GM18868 (cell line): Measurements from ENCODE around the gene SOCS6.
"Not testable (repeated sequence)": the region's sequence is repeated elsewhere in the genome, so short reads cannot be mapped to it uniquely, and the experiment has no call there.

Source experiments
- ATAC-seq: cut with Tn5 transposase; IDR thresholded peaks from one replicate; pipeline ENCODE4 v1.9.1; 2021; ENCODE audit warnings: mild to moderate bottlenecking, moderate library complexity; ENCODE audit not compliant: unreplicated experiment

SOCS6 gene

GRCh38 chr18:70321616-70322015, 32.8 kb downstream of the SOCS6 start:
- no peak for ATAC-seq

DNA sequence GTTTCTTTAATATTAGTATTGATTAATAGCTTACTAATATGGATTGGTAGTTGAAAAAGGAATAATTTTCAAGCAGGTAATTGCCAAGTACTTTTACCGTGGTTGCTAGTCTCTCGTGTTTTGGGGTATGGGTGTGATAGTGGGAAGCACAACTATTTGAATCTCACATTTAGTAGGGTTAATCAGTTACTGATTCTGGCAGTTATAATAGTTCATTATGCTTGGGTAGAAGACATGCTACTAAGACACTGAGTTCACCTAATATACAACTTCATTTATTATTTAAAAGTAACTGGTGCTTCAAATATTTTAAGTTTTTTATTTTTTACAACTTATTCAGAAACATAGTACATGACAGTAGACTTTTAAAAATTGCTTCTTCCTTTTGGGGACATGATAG, 33.5 kb downstream of the SOCS6 start:
- ATAC-seq = no peak

GRCh38 chr18:70322928-70323327, 34.1 kb downstream of the SOCS6 start:
- no peak for ATAC-seq

DNA sequence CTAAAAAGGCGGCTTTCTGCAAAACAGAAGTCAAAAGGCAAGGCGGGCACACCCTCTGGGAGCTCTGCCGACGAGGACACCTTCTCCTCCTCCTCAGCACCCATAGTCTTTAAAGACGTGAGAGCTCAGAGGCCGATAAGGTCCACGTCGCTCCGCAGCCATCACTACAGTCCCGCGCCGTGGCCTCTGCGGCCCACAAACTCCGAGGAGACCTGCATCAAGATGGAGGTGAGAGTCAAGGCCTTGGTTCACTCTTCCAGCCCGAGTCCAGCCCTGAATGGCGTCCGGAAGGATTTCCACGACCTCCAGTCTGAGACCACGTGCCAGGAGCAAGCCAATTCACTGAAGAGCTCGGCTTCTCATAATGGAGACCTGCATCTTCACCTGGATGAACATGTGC, 36.1 kb downstream of the SOCS6 start:
- ATAC-seq = no peak

- no peak for ATAC-seq
Observed at GRCh38 chr18:70326255-70326654, 37.4 kb downstream of the SOCS6 start.

DNA sequence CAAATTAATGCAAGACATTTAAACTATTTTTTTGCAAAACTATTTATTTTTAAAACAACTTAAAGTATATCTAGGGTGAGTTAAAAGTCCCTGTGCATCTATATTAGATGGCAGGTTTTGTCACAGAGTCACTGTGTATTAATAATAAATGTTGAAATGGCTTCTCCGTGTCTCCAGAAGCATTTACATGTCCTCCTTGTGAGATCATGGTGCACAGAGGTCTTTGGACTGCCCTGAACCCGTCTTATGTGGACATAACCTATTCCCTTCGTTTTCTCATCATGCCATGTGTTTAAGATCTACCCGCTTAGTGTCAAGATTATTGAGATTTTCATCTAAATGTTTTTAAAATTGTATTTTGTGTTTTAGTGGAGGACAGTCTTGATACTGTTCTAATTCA, 39.3 kb downstream of the SOCS6 start:
- ATAC-seq = no peak

GRCh38 chr18:70329071-70329470, 40.2 kb downstream of the SOCS6 start:
- no peak for ATAC-seq

GRCh38 chr18:70330887-70331286, 42.0 kb downstream of the SOCS6 start:
- ATAC-seq = no peak

DNA sequence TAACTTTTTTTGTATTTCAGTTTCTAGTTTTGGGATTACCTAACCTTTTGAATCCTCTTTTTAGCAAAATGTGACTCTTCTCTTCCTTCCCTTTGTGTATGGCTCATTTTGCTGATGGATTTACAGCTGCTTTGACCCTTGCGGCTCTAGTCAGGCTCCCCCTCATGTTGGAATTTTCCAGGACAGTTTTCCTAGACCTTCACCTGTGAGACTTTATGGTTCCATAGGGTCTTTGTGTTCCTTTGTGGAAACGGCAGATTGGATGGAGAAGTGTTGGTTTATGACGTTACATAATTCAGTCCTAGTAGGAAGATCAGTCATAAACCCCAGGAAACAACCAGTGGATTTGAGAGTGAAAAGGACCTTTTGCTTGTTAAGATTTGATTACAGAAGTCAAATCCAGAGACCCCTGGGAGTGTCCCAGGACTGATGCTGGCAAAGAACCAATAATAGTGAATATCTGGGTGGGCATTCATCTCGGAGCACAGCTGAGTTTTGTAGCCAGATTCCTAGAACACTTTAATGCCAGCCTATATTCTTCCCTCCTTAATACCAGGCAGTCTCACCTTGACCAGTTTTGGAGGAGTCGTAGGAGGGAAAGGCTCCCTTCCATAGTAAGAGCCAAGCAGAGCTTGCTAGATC, 42.7 kb downstream of the SOCS6 start:
- no peak for ATAC-seq

DNA sequence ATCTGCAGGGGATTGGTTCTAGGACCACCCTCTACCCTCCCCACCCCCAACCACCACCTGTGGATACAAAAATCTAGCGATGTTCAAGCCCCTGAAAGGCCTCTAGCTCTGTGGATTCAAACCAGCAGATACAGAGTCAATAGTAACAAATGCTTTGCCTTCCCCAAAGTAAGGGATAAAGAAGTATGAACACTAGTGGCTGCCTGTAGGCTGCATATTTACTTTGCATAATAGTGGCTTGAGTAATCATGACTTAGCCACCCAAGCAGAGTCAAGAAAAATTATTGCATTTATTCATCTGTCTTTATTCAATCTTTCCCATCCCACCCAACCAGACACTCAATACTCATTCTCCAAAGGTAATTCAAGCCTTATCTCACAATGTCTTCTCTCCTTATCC, 43.8 kb downstream of the SOCS6 start:
- no peak for ATAC-seq

- no peak for ATAC-seq
Observed at GRCh38 chr18:70333316-70333715, 44.5 kb downstream of the SOCS6 start.

DNA sequence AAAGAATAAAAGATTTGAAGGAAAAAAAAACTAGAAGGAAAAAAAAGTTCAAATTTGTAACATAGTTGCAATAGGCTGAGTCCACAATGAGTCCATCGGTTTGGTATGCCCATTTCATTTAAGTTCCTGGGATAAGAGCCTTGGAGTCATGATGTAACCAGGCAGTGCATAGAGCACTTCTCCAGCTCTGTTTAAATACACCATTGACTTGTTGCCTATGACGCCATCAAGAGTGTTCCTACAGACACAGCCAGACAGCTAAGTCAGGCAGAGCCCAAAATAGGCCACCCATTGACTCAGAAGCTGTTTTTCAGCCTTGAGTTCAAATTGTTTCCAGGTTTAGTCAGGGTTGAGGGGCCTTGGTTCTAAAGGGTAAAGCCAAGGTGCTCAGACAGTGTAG, 44.9 kb downstream of the SOCS6 start:
- no peak for ATAC-seq

DNA sequence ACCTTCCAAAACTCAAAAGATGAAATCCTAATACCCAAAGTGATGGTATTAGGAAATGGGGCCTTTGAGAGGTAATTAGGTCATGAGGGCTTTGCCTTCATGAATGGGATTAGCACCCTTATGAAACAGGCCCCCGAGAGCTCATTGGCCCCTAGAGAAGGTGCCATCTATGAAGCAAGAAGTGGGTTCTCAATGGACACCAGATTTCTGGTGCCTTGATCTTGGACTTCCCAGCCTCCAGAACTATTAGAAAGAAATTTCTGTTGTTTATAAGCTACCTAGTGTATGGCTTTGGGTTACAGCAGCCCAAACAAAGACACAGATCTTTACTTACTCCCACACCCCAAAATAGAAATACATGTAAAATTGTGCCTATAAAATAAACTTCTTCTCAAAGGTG, 45.4 kb downstream of the SOCS6 start:
- ATAC-seq = no peak

GRCh38 chr18:70334728-70335329, 46.0 kb downstream of the SOCS6 start:
- no peak for ATAC-seq

GRCh38 chr18:70335892-70336726, 47.3 kb downstream of the SOCS6 start:
- ATAC-seq = no peak

GRCh38 chr18:70337139-70337972, 48.5 kb downstream of the SOCS6 start:
- ATAC-seq = peak; percentile 80

GRCh38 chr18:70338890-70339289, 50.0 kb downstream of the SOCS6 start:
- ATAC-seq = no peak

DNA sequence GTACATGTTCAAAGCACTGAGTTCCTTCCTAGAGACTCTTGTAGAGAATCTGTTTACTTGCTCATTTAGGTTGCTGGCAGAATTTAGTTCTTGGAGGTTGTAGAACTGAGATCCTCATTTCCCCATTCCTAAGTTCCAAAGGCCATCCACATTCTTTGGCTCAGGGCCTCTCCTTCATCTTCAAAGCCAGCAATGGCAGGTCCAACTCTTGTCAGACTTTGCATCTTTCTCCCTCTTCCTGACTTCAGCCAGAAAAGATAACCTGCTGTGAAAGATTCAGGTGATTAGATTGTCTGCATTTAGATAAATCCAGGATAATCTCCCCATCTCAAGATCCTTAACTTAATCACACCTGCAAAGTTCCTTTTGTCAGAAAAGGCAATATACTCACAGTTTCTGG, 51.1 kb downstream of the SOCS6 start:
- ATAC-seq = no peak

DNA sequence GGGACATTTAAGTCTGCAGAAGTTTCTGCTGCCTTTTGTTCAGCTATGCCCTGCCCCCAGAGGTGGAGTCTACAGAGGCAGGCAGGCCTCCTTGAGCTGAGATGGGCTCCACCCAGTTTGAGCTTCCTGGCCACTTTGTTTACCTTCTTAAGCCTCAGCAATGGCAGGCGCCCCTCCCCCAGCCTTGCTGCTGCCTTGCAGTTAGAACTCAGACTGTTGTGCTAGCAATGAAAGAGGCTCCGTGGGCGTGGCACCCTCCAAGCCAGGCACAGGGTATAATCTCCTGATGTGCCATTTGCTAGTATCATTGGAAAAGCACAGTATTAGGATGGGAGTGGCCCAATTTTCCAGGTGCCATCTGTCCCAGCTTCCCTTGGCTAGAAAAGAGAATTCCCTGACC, 59.6 kb downstream of the SOCS6 start:
- ATAC-seq = not testable (repeated sequence)

- ATAC-seq = no peak
Observed at GRCh38 chr18:70349316-70349715, 60.5 kb downstream of the SOCS6 start.

- no peak for ATAC-seq
Observed at GRCh38 chr18:70354080-70354479, 65.2 kb downstream of the SOCS6 start.
